ENCODE measurements around the gene FAM83G. TPM values are rescaled to one million over a fixed set of nuclear protein-coding genes. Genes with fewer than 3 reads are reported as not detected.

FAM83G gene
- total RNA-seq, 1 donor from 2014 or later: 1.8 TPM

GRCh38 chr17:19012171-19013080 lies 7.9 kb upstream of the FAM83G start:
- DNase-seq (ENCODE audit: low spot score) (no peak), ATAC-seq (no peak)
- intact Hi-C loops (cut with DNase I): no loop called here

GRCh38 chr17:19011581-19011980 lies 7.0 kb upstream of the FAM83G start:
- DNase-seq (ENCODE audit: low spot score) (no peak), ATAC-seq (peak; percentile 22)
- intact Hi-C loops (cut with DNase I): no loop called here

GRCh38 chr17:19010729-19011505 lies 6.4 kb upstream of the FAM83G start:
- ATAC-seq (peak; percentile 50), DNase-seq (ENCODE audit: low spot score) (no peak)
- intact Hi-C loops (cut with DNase I): no loop called here

GRCh38 chr17:19009970-19010369 lies 5.4 kb upstream of the FAM83G start:
- ATAC-seq (no peak), DNase-seq (ENCODE audit: low spot score) (no peak)
- intact Hi-C loops (cut with DNase I): no loop called here

DNA sequence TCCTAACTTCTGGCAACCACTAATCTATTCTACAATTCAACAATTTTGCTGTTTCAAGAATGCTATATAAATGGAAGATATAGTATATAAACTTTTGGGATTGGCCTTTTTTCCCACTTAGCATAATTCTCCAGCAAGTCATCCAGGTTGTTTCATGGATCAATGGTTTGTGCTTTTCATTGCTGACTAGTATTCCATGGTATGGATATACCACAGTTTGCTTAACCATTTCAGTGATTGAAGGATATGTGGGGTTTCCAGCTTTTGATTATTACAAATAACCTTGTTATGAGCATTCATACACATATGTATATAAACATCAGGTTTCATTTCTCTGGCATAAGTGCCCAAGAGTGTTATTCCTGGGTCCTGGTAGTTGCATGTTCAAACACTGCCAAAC lies 2.1 kb upstream of the FAM83G start:
- intact Hi-C loops (cut with DNase I): no loop called here
- no peak for DNase-seq (ENCODE audit: low spot score)
- ATAC-seq: no peak

GRCh38 chr17:19005789-19006430 lies 1.3 kb upstream of the FAM83G start:
- intact Hi-C loops (cut with DNase I): no loop called here
- ATAC-seq: no peak

GRCh38 chr17:19005137-19005773 lies 691 bp upstream of the FAM83G start:
- ATAC-seq: peak; percentile 19
- no peak for DNase-seq (ENCODE audit: low spot score)
- intact Hi-C loops (cut with DNase I): no loop called here

More at GRCh38 chr17:19005789-19006430, 1.3 kb upstream of the FAM83G start:
- DNase-seq (ENCODE audit: low spot score): no peak

DNA sequence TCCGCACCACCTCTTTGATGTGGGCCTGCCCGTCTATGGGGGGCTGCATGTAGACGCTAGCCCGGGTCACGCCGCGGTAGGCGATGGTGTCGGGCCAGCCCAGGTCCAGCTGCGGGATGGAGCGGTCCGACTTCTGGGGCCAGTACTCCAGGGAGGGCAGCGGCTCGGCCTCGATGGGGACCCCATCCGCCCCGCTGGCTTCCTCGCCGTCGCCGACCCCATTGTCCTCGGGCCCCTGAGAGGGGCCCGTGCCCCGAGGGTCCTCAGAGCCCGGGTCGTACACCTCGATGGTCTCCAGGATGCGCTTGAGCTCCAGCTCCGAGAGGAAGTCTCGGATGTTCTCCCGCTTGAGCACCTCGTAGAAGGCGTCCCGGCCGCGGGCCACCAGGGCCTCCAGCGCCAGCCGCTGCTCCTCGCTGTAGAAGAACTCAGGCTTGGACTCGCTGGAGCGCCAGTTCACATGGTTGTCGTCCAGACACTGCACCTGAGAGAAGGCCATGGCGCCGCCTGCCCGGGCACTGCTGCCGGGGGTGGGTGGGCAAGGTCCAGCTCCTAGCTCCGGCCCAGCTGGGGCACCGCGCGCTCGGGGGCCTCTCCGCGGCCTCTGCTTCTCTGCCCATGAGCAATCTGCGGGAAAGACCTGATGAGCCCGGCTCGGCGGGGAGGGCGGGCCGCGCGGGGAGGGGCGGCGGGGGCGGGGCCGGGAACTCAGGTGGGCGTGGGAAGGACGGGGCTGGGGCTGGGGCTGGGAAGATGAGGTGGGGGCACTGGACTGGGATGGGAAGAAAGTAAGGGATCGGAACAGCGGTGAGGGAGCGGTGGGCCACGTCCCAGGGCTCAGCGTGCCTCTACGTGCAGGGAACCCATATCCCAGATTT lies 782 bp downstream of the FAM83G start:
- intact Hi-C loops (cut with DNase I): no loop called here
- ATAC-seq (peak; percentile 27), DNase-seq (ENCODE audit: low spot score) (no peak)

DNA sequence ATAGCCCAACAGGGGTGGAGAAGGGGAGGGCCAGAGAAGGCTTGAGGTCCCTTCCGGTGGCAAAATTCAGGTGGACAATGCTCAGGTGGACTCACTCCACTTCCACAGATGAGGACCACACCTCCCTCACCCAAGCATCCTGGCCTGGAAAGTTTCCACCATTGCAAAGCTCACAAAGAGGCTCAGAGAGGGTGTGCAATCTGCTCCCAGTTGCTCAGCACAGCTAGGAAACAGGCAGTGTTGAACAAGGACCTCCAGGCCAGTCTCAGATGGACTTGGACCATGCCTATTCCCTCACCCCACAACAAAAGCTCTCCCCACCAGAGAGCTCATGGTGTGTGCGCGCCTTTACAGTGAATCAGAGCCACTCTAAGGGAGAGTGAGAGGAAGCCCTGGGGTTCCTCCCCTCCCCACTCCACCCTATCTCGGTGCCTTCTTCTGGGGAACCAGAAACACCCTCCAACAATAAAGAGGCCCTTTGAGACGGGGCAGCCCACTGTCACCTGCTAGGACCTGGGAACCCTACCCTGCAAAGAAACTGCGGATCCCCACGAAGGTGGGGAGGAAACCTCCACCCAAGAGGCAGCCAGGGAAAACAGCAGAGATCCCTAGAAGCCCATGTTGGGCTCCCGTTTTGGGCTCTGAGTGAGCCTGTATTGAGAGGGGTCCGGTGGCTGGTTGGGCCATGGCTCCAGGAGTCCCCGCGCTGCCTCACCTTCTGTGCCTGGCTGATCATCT lies 1.6 kb downstream of the FAM83G start:
- no peak for DNase-seq (ENCODE audit: low spot score)
- intact Hi-C loops (cut with DNase I): no loop called here
- ATAC-seq: no peak

DNA sequence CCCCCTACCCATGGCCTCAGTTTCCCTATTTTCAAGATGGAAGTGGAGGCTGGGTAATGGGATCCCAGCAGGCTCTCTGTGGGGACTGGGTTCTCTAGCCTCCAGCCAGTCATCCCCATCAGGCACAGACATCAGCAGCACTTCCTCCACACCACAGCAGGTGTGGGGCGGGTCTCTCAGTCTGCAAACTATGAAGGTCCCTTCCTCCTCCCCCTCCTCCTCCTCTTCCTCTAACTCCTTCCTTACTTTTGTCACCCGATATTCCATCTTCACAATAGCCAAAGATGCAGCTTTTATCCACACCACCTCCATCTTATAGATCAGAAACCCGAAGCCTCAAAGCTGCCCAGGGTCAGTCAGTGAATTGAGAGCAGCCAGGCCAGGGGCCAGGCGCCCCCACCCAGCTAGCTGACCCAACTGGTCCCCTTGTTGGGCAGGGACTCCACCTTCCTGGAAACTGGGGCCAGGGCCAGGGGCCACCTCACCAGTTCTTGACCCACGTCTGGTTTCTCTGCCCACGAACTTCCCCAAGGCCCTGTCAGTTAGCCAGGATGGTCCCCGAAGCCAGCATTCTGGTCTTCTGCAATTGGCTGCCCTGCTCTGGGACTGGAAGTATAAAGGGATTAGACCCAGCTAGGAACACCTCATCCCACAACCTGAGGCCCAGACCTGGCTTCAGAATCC lies 2.5 kb downstream of the FAM83G start:
- DNase-seq (ENCODE audit: low spot score) (no peak), ATAC-seq (no peak)
- intact Hi-C loops (cut with DNase I): no loop called here

GRCh38 chr17:19000531-19001325 lies 3.8 kb downstream of the FAM83G start:
- ATAC-seq (no peak), DNase-seq (ENCODE audit: low spot score) (no peak)
- intact Hi-C loops (cut with DNase I): no loop called here

- intact Hi-C loops (cut with DNase I): no loop called here
- ATAC-seq (no peak), DNase-seq (ENCODE audit: low spot score) (no peak)
Observed at GRCh38 chr17:18999911-19000310, 4.7 kb downstream of the FAM83G start.

DNA sequence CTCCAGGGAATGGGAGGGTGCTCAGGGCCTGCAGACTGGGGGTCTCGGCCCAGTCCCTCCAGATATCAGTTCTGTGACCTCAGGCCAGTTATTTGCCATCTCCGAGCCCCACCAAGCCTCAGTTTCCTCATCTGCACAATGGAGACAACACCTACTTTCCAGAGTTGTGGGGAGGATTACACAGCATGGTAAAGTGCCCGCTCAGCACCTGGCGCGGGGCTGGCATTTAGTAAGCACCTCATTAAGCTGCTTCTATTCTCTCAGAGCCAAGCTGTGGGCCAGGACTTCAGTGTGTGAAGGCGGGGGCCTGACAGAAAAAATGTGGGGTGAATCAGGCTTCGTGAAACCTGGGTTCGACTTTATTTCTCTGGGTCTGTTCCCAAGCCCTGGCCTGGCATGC lies 5.2 kb downstream of the FAM83G start:
- intact Hi-C loops (cut with DNase I): no loop called here
- ATAC-seq (no peak), DNase-seq (ENCODE audit: low spot score) (no peak)

DNA sequence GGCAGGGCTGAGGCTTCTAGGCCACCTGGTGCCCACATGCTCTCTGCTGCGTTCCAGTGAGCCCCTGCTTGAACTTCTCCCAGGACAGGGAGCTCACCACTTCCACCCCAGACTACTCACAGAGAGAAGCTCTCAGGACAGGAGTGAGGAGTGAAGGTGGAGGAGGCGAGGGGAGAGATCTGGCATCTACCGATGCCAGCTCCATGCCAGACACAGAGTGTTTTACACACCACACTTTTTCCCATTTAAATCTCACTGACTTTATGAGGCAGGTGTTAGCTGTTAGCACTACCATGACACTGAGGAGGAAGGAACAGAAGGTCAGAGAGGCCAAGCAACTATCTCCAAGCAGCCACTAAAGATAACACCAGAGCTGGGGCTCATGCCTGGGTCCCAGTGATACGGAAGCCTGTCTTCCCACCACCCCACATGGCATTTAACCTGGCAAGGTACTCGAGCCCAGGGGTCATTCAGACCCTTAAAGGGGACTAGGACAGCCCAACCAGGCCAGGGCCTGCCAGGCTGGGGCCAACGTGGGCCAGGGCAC lies 6.8 kb downstream of the FAM83G start:
- ATAC-seq (no peak), DNase-seq (ENCODE audit: low spot score) (no peak)
- intact Hi-C loops (cut with DNase I): no loop called here

GRCh38 chr17:18996458-18996857 lies 8.1 kb downstream of the FAM83G start:
- intact Hi-C loops (cut with DNase I): no loop called here
- no peak for ATAC-seq

DNA sequence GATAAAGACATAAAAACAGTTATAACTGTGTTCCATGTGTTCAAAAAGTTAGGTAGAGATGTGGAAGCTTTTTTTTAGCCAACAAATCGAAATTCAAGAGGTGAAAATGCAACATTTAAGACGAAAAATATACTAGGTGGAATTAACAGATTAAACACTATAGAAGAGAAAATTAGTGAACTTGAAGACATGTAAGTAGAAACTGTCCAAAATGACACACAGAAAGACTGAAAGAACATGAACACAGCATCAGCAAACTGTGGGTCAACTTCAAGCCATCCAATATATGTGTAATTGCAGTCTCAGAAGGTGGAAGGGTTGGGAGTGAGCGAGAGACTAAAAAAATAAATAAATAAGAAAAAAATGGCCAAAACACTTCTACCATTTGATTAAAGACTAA lies 9.3 kb downstream of the FAM83G start:
- intact Hi-C loops (cut with DNase I): no loop called here
- ATAC-seq: no peak
- DNase-seq (ENCODE audit: low spot score): no peak

More at GRCh38 chr17:18996458-18996857, 8.1 kb downstream of the FAM83G start:
- DNase-seq (ENCODE audit: low spot score): no peak

Measured in sciatic nerve (tissue), 2 donors.